Mesenchymal stem cell (in vitro differentiated cells and primary cell): Measurements from ENCODE around the gene RCOR1.

ENCODE experiments used
- DNase-seq: peaks from one replicate; pipeline ENCODE4 v3.0.0-alpha.2; 2013
- H2AFZ ChIP-seq: one replicate; pipeline ENCODE4 v1.6.1; 2013; ENCODE audit warnings: low read depth, mild to moderate bottlenecking, control low read depth, inconsistent platforms, low read length, moderate library complexity
- H2AK5ac ChIP-seq: 2 replicates; pipeline ENCODE4 v1.6.1; 2013; ENCODE audit warnings: low read length, moderate library complexity, mild to moderate bottlenecking, inconsistent platforms; ENCODE audit not compliant: severe bottlenecking
- H2BK120ac ChIP-seq: one replicate; pipeline ENCODE4 v1.6.1; 2013; ENCODE audit warnings: low read depth, mild to moderate bottlenecking, inconsistent platforms, low read length, moderate library complexity
- H2BK12ac ChIP-seq, 2 experiments: one replicate each; pipeline ENCODE4 v1.6.1; 2013; ENCODE audit warnings: inconsistent platforms in 2 of 2, low read length in 2 of 2, mild to moderate bottlenecking in 2 of 2, moderate library complexity in 2 of 2, control low read depth in 1 of 2
- H2BK15ac ChIP-seq: one replicate; pipeline ENCODE4 v1.6.1; 2013; ENCODE audit warnings: mild to moderate bottlenecking, low read depth, inconsistent platforms; ENCODE audit not compliant: poor library complexity, severe bottlenecking
- H2BK5ac ChIP-seq: 2 replicates; pipeline ENCODE4 v1.6.1; 2013; ENCODE audit warnings: low read depth, mild to moderate bottlenecking, low read length, control low read depth, inconsistent platforms; ENCODE audit not compliant: poor library complexity, severe bottlenecking
- H3K14ac ChIP-seq, 2 experiments: one replicate each; pipeline ENCODE4 v1.6.1; 2013; ENCODE audit warnings: inconsistent platforms in 2 of 2, low read length in 2 of 2, control low read depth in 1 of 2, mild to moderate bottlenecking in 1 of 2, moderate library complexity in 1 of 2
- H3K18ac ChIP-seq, 2 experiments: one replicate each; pipeline ENCODE4 v1.6.1; 2013; ENCODE audit warnings: inconsistent platforms in 2 of 2, low read length in 2 of 2, control low read depth in 1 of 2, low read depth in 1 of 2, mild to moderate bottlenecking in 1 of 2
- H3K23ac ChIP-seq, 2 experiments: one replicate each; pipeline ENCODE4 v1.6.1; 2013; ENCODE audit warnings: inconsistent platforms in 2 of 2, low read length in 2 of 2, mild to moderate bottlenecking in 2 of 2, moderate library complexity in 2 of 2, control low read depth in 1 of 2
- H3K27ac ChIP-seq: 2 replicates; pipeline ENCODE4 v1.5.1; 2013; ENCODE audit warnings: mild to moderate bottlenecking, moderate library complexity, low read length, control low read depth, inconsistent platforms; ENCODE audit not compliant: poor library complexity, severe bottlenecking
- H3K27me3 ChIP-seq, 2 experiments: 2 replicates each; pipeline versions ENCODE4 v1.6.1 to v1.7.0; 2013; ENCODE audit warnings: low read length in 2 of 2, mild to moderate bottlenecking in 2 of 2, moderate library complexity in 2 of 2, control low read depth in 1 of 2, inconsistent platforms in 1 of 2; ENCODE audit not compliant: control insufficient read depth in 1 of 2, insufficient read depth in 1 of 2
- H3K36me3 ChIP-seq, 2 experiments: 2 replicates each; pipeline versions ENCODE4 v1.6.1 to v1.7.0; 2013; ENCODE audit warnings: low read length in 2 of 2, control low read depth in 1 of 2, inconsistent platforms in 1 of 2, low read depth in 1 of 2, mild to moderate bottlenecking in 1 of 2; ENCODE audit not compliant: insufficient read depth in 2 of 2, control insufficient read depth in 1 of 2
- H3K4ac ChIP-seq, 2 experiments: one replicate each; pipeline ENCODE4 v1.6.1; 2013; ENCODE audit warnings: inconsistent platforms in 2 of 2, low read length in 2 of 2, mild to moderate bottlenecking in 2 of 2, moderate library complexity in 2 of 2, control low read depth in 1 of 2, low read depth in 1 of 2
- H3K4me1 ChIP-seq: 2 replicates; pipeline ENCODE4 v1.6.1; 2013; ENCODE audit warnings: low read depth, low read length, control low read depth; ENCODE audit not compliant: control insufficient read depth, insufficient read depth
- H3K4me2 ChIP-seq: 2 replicates; pipeline ENCODE4 v1.6.1; 2013; ENCODE audit warnings: low read length, mild to moderate bottlenecking, inconsistent platforms; ENCODE audit not compliant: poor library complexity, severe bottlenecking
- H3K4me3 ChIP-seq, 2 experiments: 2 replicates each; pipeline versions ENCODE4 v1.5.1 to v1.7.0; 2013; ENCODE audit warnings: low read length in 2 of 2, mild to moderate bottlenecking in 2 of 2, control low read depth in 1 of 2, low read depth in 1 of 2; ENCODE audit not compliant: insufficient read depth in 1 of 2
- H3K79me1 ChIP-seq: replicated peaks from 2 replicates; pipeline ENCODE4 v1.6.1; 2013; ENCODE audit warnings: mild to moderate bottlenecking, control low read depth, low read length, inconsistent platforms; ENCODE audit not compliant: poor library complexity, severe bottlenecking
- H3K9ac ChIP-seq: 2 replicates; pipeline ENCODE4 v1.7.0; 2013; ENCODE audit warnings: mild to moderate bottlenecking, low read length, moderate library complexity
- H3K9me3 ChIP-seq: 2 replicates; pipeline ENCODE4 v1.7.0; 2013; ENCODE audit warnings: mild to moderate bottlenecking, low read length; ENCODE audit not compliant: control insufficient read depth
- H4K8ac ChIP-seq: one replicate; pipeline ENCODE4 v1.6.1; 2013; ENCODE audit warnings: inconsistent platforms, mild to moderate bottlenecking, low read length, moderate library complexity
- H4K91ac ChIP-seq: one replicate; pipeline ENCODE4 v1.6.1; 2013; ENCODE audit warnings: mild to moderate bottlenecking, low read length, inconsistent platforms
- WGBS: methylation state at CpG from one replicate; pipeline ENCODE4 v1.1.7; 2013; ENCODE audit warnings: mixed read lengths; 5-methylcytosine and 5-hydroxymethylcytosine counted together

The RCOR1 gene

DNA sequence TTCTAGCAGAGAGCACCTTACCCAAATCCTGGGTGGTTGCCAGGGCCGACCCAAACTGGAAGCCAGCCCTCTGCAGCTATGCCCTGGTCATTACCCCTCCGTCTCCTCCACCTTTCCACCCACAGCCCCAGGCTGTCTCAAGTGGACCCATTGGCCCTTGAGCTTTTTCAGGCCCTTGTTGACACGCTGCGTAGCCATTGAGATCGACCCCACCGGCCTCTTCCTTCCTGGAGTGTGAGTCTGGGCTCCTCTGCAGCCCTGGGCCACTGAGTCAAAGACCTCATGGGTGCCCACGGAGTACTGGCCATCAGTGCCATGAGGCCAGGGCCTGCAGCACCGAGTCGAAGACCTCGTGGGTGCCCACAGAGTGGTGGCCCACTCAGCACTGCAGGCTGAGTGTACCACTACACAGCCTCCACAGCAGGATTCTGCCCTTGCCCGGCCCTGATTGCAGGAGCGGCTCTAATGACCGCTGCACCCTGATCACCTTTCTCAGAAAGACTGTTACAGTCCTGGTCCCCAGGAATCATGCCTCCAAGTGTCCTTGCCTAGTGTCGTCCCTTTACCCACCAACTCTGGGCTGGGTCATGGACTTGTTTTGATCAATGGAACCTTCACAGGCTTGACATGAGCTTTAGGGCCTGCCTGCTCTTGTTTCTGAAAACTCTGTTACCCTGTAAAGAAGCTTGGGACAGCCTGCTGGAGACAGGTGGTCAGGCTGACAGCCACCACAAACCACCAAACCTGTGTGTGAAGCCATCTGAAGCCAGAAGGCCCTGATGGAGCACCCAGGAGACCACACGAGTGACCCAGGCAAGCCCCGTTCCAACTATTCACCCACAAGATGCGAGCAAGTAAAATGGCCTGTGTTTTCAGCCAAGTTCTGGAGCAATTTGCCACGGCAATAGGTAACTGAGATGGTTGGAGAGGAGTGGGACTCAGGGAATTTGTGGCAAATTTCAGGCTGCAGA, 145.2 kb downstream of the RCOR1 start:
- Histone ChIP-seq H3K23ac (no peak overlapping the region), H3K27ac (no peak overlapping the region), H3K9ac (no peak overlapping the region), H2BK5ac (no peak overlapping the region), H3K18ac (no peak overlapping the region), H3K36me3 (peaks cover 19 to 42% of the 10 kb centered on the region in 2 experiments), H3K4me2 (no peak overlapping the region), H4K8ac (no peak overlapping the region), H3K4ac (no peak overlapping the region), H4K91ac (no peak overlapping the region), H3K4me1 (peaks cover 2% of the 10 kb centered on the region), H3K27me3 (no peaks in the 10 kb centered on the region), H3K79me1 (peaks cover 1% of the 10 kb centered on the region), H3K14ac (peak overlapping the region in 1 of 2 experiments; percentile 42), H2BK120ac (no peak overlapping the region), H2BK15ac (no peak overlapping the region), H2BK12ac (no peak overlapping the region), H3K4me3 (no peak overlapping the region), H2AFZ (no peak overlapping the region), H2AK5ac (no peak overlapping the region), H3K9me3 (peaks cover 24% of the 10 kb centered on the region)
- DNase-seq, result no peak
- WGBS, result 97% methylated on average over 18 of the region's 18 CpGs

- H3K9me3 ChIP-seq, result peaks cover 33% of the 10 kb centered on the region
- H3K4me1 ChIP-seq, result no peaks in the 10 kb centered on the region
- H3K14ac ChIP-seq, result no peak overlapping the region
- H2BK5ac ChIP-seq, result no peak overlapping the region
- H3K9ac ChIP-seq, result no peak overlapping the region
- no peaks in the 10 kb centered on the region for H3K27me3 ChIP-seq
- 94% methylated on average over 11 of the region's 11 CpGs for WGBS
- no peak for DNase-seq
- no peak overlapping the region for H3K4ac ChIP-seq
- H2BK15ac ChIP-seq, result no peak overlapping the region
- H2BK120ac ChIP-seq, result no peak overlapping the region
- H4K91ac ChIP-seq, result no peak overlapping the region
- no peak overlapping the region for H3K27ac ChIP-seq
- no peaks in the 10 kb centered on the region for H3K79me1 ChIP-seq
- no peak overlapping the region for H2AK5ac ChIP-seq
- H3K36me3 ChIP-seq, result peaks cover 16 to 34% of the 10 kb centered on the region in 2 experiments
- no peak overlapping the region for H2AFZ ChIP-seq
- H3K4me3 ChIP-seq, result no peak overlapping the region
- H4K8ac ChIP-seq, result no peak overlapping the region
- H2BK12ac ChIP-seq, result no peak overlapping the region
- no peak overlapping the region for H3K4me2 ChIP-seq
- H3K23ac ChIP-seq, result no peak overlapping the region
- H3K18ac ChIP-seq, result no peak overlapping the region
Observed at GRCh38 chr14:102738373-102739189, 146.1 kb downstream of the RCOR1 start.

DNA sequence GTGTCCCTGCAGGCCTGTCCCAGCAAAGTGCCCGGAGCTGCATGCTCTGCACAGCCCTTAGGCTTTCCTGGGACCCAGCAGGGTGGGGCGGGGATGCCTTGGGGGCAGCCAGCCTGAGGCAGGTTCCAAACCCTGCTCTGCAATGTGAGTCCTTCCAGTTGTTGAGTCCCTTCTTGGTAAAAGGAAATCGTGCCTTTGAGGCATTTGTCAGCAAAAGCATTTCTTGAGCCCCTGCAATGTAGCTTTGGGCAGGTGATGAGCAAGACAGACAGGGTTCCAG, 146.7 kb downstream of the RCOR1 start:
- no peak overlapping the region for H3K18ac ChIP-seq
- H3K27me3 ChIP-seq, result no peaks in the 10 kb centered on the region
- H4K91ac ChIP-seq, result no peak overlapping the region
- H3K4me3 ChIP-seq, result no peak overlapping the region
- no peak overlapping the region for H3K27ac ChIP-seq
- no peaks in the 10 kb centered on the region for H3K4me1 ChIP-seq
- H3K79me1 ChIP-seq, result no peaks in the 10 kb centered on the region
- no peak overlapping the region for H3K23ac ChIP-seq
- H3K14ac ChIP-seq, result no peak overlapping the region
- 99% methylated on average over 3 of the region's 3 CpGs for WGBS
- H2BK12ac ChIP-seq, result no peak overlapping the region
- no peak overlapping the region for H2BK5ac ChIP-seq
- H2BK120ac ChIP-seq, result no peak overlapping the region
- no peak overlapping the region for H3K4ac ChIP-seq
- no peak overlapping the region for H3K9ac ChIP-seq
- no peak overlapping the region for H2BK15ac ChIP-seq
- no peak overlapping the region for H4K8ac ChIP-seq
- H3K9me3 ChIP-seq, result peaks cover 34% of the 10 kb centered on the region
- H2AK5ac ChIP-seq, result no peak overlapping the region
- DNase-seq, result no peak
- H3K4me2 ChIP-seq, result no peak overlapping the region
- peaks cover 14 to 32% of the 10 kb centered on the region in 2 experiments for H3K36me3 ChIP-seq
- no peak overlapping the region for H2AFZ ChIP-seq
